Ishikawa (cell line): ENCODE measurements around the gene KCNAB2.

Source experiments
- CEBPB ChIP-seq: IDR thresholded peaks from 2 replicates; pipeline ENCODE4 v1.6.1; 2012
- CREB1 ChIP-seq: IDR thresholded peaks from 2 replicates; pipeline ENCODE4 v1.6.1; 2012; ENCODE audit warnings: low read depth
- EGR1 ChIP-seq: IDR thresholded peaks from 2 replicates; pipeline ENCODE4 v1.6.1; 2012
- EP300 ChIP-seq: IDR thresholded peaks from 2 replicates; pipeline ENCODE4 v1.6.1; 2012; ENCODE audit warnings: borderline replicate concordance
- FOXM1 ChIP-seq: IDR thresholded peaks from 2 replicates; pipeline ENCODE4 v1.6.1; 2012; ENCODE audit warnings: low read depth, borderline replicate concordance
- NFIC ChIP-seq: IDR thresholded peaks from 2 replicates; pipeline ENCODE4 v1.6.1; 2012
- RAD21 ChIP-seq: IDR thresholded peaks from 2 replicates; pipeline ENCODE4 v1.6.1; 2012; ENCODE audit warnings: low read depth
- TAF1 ChIP-seq: IDR thresholded peaks from 2 replicates; pipeline ENCODE4 v1.6.1; 2012; ENCODE audit warnings: low read depth, mild to moderate bottlenecking
- TCF12 ChIP-seq: IDR thresholded peaks from 2 replicates; pipeline ENCODE4 v1.6.1; 2012; ENCODE audit warnings: low read depth
- TEAD4 ChIP-seq: IDR thresholded peaks from 2 replicates; pipeline ENCODE4 v1.6.1; 2012
- YY1 ChIP-seq: IDR thresholded peaks from 2 replicates; pipeline ENCODE4 v1.6.1; 2012; ENCODE audit warnings: low read depth
- ZBTB7A ChIP-seq: IDR thresholded peaks from 2 replicates; pipeline ENCODE4 v1.6.1; 2012; ENCODE audit warnings: low read depth
- TF ChIP-seq, protein P1 (sequence below): IDR thresholded peaks from 2 replicates; pipeline ENCODE4 v1.6.1; 2012
- TF ChIP-seq, protein P2 (sequence below): IDR thresholded peaks from 2 replicates; pipeline ENCODE4 v1.6.1; 2012; ENCODE audit warnings: low read depth, mild to moderate bottlenecking
- TF ChIP-seq, protein P3 (sequence below): IDR thresholded peaks from 2 replicates; pipeline ENCODE4 v1.6.1; 2012

KCNAB2 gene

DNA sequence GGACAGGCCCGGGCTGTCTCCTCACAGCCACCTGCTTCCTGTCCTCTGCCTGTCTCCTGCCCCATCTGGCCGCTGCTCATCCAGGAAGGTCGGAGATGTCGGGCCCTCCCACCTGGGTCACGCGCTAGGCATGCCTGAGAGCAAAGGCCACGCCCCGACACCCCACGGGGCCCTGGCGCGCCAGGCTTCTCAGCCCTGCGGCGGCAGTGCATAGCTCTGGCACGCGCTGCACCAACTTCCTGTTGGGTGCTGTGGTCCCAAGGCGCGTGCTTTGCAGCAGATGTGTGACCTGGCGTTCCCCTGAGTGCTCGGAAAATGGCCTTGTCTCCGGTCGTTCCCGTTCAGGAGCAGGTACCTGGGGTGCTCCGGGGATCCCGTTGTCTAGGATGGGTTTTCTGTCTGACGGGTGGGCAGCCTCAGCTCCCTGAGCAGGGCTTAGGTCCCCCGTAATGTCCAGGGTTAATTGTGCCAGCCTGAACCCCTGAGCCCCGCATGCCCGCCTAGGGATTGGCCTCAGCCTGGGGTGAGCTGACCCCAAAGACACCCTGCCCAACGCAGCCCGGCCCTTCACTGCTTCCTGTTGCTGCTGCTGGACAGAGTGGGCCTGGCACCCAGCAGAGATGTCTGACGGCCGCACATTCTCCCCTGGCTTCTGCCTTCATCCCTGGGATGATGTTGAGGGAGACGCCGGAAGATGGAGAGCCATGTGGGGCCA is 19.4 kb upstream of the KCNAB2 start:
- TF ChIP-seq YY1 = no peak
- TF ChIP-seq TAF1 = no peak
- TF ChIP-seq, protein P1, sequence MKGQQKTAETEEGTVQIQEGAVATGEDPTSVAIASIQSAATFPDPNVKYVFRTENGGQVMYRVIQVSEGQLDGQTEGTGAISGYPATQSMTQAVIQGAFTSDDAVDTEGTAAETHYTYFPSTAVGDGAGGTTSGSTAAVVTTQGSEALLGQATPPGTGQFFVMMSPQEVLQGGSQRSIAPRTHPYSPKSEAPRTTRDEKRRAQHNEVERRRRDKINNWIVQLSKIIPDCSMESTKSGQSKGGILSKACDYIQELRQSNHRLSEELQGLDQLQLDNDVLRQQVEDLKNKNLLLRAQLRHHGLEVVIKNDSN = peak; percentile 75
- peak; percentile 75 for TF ChIP-seq TEAD4
- no peak for TF ChIP-seq FOXM1
- TF ChIP-seq, protein P2, sequence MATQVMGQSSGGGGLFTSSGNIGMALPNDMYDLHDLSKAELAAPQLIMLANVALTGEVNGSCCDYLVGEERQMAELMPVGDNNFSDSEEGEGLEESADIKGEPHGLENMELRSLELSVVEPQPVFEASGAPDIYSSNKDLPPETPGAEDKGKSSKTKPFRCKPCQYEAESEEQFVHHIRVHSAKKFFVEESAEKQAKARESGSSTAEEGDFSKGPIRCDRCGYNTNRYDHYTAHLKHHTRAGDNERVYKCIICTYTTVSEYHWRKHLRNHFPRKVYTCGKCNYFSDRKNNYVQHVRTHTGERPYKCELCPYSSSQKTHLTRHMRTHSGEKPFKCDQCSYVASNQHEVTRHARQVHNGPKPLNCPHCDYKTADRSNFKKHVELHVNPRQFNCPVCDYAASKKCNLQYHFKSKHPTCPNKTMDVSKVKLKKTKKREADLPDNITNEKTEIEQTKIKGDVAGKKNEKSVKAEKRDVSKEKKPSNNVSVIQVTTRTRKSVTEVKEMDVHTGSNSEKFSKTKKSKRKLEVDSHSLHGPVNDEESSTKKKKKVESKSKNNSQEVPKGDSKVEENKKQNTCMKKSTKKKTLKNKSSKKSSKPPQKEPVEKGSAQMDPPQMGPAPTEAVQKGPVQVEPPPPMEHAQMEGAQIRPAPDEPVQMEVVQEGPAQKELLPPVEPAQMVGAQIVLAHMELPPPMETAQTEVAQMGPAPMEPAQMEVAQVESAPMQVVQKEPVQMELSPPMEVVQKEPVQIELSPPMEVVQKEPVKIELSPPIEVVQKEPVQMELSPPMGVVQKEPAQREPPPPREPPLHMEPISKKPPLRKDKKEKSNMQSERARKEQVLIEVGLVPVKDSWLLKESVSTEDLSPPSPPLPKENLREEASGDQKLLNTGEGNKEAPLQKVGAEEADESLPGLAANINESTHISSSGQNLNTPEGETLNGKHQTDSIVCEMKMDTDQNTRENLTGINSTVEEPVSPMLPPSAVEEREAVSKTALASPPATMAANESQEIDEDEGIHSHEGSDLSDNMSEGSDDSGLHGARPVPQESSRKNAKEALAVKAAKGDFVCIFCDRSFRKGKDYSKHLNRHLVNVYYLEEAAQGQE = no peak
- TF ChIP-seq EGR1 = no peak
- peak; percentile 64; the same call in 1 of the 2 replicates for TF ChIP-seq TCF12
- TF ChIP-seq CREB1 = no peak
- TF ChIP-seq EP300 = peak; percentile 54; the same call in 1 of the 2 replicates
- peak; percentile 58 for TF ChIP-seq NFIC
- TF ChIP-seq, protein P3, sequence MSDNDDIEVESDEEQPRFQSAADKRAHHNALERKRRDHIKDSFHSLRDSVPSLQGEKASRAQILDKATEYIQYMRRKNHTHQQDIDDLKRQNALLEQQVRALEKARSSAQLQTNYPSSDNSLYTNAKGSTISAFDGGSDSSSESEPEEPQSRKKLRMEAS = peak; percentile 94
- no peak for TF ChIP-seq ZBTB7A

DNA sequence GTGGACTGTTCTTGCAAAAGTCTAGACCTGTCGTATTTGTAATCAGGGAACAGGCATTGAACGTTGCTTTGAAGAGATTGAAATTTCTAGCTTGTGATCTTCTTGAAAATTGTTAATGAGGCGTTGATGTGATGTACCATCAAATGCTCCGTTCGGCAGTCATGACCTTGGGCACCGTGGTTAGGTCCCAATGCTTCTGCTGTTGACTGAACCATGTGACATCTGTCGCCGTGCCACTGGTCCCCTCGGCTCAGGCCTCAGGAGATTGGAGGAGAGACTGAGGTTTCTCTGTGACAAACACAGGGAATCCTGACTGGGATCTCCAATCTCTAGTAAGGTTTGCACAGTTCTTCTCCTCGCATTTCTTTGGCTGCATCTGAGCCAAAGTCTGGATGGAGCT is 18.1 kb upstream of the KCNAB2 start:
- TF ChIP-seq, protein P1 = no peak
- TF ChIP-seq EGR1 (no peak), TCF12 (no peak)

DNA sequence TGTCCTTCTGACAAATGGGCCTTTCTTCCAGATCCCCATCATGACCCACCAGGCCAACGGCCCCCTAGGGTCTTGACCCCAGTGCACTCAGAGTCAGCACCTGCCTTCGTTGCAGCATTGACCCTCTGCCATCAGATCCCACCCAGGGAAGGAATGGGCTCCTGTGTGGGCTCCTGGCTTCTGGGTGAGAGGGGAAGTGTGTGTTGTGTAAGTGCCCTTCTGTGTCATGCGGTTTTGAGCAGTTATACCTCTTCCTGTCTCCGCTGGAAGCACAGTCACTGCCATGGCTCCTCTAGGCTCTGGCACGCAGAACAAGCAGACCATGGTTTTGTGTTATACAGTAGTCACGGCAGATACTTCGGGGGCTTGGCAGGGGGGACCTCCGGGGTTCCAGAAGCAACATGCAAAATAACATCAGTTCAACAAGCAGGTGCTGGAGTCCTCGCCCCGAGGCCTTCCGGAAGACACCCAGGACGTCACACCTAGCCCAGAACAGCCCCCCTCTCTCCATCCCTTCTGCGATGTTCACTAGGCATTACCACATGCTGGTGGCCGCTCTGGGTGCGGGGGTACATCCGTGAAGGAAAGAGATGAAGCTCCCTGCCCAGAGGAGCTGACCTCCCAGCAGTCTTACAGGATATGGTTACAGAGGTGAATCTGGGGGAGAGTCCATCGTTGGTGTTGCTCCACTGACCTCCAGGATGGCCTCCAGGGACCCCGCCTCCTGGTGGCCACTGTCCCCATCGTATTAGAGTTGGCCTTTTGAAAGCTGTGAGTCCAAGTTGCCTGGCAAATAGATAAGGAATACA is 17.4 kb upstream of the KCNAB2 start:
- TF ChIP-seq YY1 (no peak), CEBPB (no peak), NFIC (no peak), CREB1 (no peak), ZBTB7A (no peak), TAF1 (no peak), EGR1 (no peak), EP300 (no peak)
- TF ChIP-seq, protein P2 = no peak

DNA sequence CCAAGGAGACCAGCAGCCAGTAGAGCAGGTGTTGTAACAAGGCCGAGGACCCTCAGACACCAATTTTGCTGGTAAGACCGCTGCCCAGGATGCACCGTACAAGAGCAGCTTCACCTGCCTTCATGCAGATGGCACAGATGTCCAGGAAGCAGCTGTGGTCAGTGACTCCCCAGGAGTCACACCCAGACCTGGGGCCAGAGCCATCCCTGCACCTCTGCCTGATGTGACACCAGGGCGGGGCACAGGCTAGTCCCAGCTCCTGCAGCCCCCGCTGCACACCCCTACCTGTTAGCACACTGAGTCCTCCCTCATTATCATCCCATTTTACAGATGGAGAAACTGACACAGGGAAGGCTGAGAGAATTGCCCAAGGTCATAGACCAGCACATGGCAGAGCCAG is 16.3 kb upstream of the KCNAB2 start:
- TF ChIP-seq CREB1 (no peak), EGR1 (no peak), TEAD4 (no peak), EP300 (no peak), NFIC (no peak)
- TF ChIP-seq, protein P2 = no peak
- TF ChIP-seq, protein P1 = no peak

DNA sequence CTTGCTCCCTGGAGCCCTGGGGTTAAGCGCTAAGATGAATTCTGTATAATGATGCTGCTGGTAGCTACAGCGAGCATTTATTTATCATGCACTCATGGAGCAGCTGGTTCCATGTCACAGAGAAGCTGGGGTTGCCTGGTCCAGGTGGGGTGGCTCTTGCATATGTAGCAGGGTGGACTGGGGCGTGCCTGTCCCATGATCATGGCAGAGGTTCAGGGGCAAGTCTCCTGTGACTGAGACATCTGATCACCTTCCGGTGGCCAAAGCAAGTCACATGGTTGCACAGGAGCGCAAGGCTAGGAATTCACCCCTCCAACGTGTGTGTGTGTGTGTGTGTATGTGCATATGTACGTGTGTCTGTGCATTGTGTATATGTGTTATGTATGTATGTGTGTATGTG is 15.6 kb upstream of the KCNAB2 start:
- TF ChIP-seq, protein P2 = no peak
- TF ChIP-seq TEAD4 = no peak
- no peak for TF ChIP-seq CREB1
- no peak for TF ChIP-seq RAD21
- no peak for TF ChIP-seq EGR1
- TF ChIP-seq TCF12 = no peak
